ENCODE data around the gene PTPRM. TPM values are rescaled to one million over a fixed set of nuclear protein-coding genes. Genes with fewer than 3 reads are reported as not detected.

Gene PTPRM
- polyA plus RNA-seq, 2 of the 4 experiments (the other 2 are of a cell fraction), result 44.5 to 199 TPM

DNA sequence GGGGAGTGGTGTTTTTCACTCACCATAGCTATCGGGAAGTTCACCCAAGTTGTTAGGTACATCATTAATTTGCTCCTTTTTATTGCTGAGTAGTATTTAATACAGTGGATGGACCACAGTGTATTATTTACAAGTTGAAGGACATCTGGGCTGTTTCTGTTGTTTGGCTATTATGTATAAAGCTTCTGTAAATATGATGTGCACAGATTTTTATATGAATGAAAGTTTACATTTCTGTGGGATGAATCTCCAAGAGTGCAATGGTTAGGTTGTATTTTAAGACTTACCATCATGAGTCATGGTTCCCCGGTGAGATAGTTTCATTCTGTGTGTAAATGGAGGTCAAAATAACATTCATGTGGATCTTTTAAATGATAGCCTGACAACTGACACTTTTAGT, 337.4 kb downstream of the PTPRM start:
- H3K9me3 ChIP-seq, result no peaks in the 10 kb centered on the region
- peak in 1 of 2 experiments; percentile 70 for DNase-seq (ENCODE audit: low read depth in 1 of 2, low spot score in 1 of 2)
- H3K4me3 ChIP-seq, result no peak overlapping the region
- H3K27ac ChIP-seq, result peak overlapping the region; percentile 95 to 99
- no peak for FAIRE-seq
- POLR2A ChIA-PET, result interaction anchor here (0.6 kb wide), 1 partner anchor 337 kb away, joined by 3 read pairs; the partner anchor contains the start of gene PTPRM
- peak overlapping the region; percentile 57 for H3K4me2 ChIP-seq
- CTCF ChIA-PET, result interaction anchor here (1.1 kb wide), 1 partner anchor 19 kb away, joined by 3 read pairs; no protein-coding TSS in a partner anchor
- 24% methylated on average over 2 of the region's 2 CpGs for WGBS (ENCODE audit: missing lambda C conversion rate)
- peak in 1 of 2 experiments; percentile 31; a peak in 2 of 6 replicates for ATAC-seq
- peaks cover 82% of the 10 kb centered on the region for H3K4me1 ChIP-seq
- TF ChIP-seq BHLHE40 (IDR thresholded peaks at IDR 0.05; ENCODE audit: low read depth, low read length) (no peak), SMC3 (IDR thresholded peaks at IDR 0.05) (0 out of 3 replicates have a peak, but pooled peaks have one; percentile 6), NR3C1 (IDR thresholded peaks at IDR 0.05) (no peak), CBX8 (IDR thresholded peaks at IDR 0.05) (no peak), MYC (IDR thresholded peaks at IDR 0.05; ENCODE audit: borderline replicate concordance, low read length) (no peak), MAZ (IDR thresholded peaks at IDR 0.05; ENCODE audit: borderline replicate concordance, low read depth, low read length) (no peak), POLR2AphosphoS2 (conservative IDR thresholded peaks at IDR 0.05; ENCODE audit: low read length) (no peak), KDM5A (IDR thresholded peaks at IDR 0.05) (no peak), HDAC2 (IDR thresholded peaks at IDR 0.05) (no peak), EHF (CRISPR knock-in tag; IDR thresholded peaks at IDR 0.05) (no peak), RAD21 (conservative IDR thresholded peaks at IDR 0.05 in 1 of 2, IDR thresholded peaks at IDR 0.05 in 1 of 2) (peak in 1 of 2 experiments; percentile 24; a peak in 1 of 5 replicates), RARB (CRISPR knock-in tag; IDR thresholded peaks at IDR 0.05) (no peak), HOXB5 (CRISPR knock-in tag; IDR thresholded peaks at IDR 0.05) (no peak), RNF2 (IDR thresholded peaks at IDR 0.05; ENCODE audit: borderline replicate concordance, low read depth) (no peak), HOXB13 (CRISPR knock-in tag; IDR thresholded peaks at IDR 0.05; ENCODE audit: low read depth) (no peak), GATA3 (IDR thresholded peaks at IDR 0.05; ENCODE audit: borderline replicate concordance) (peak; percentile 75; the same call in 1 of the 2 replicates), EP300 (IDR thresholded peaks at IDR 0.05) (peak; percentile 23 to 46; a peak in 2 of 5 replicates), ZNF302 (CRISPR knock-in tag; IDR thresholded peaks at IDR 0.05) (no peak), FOXS1 (CRISPR knock-in tag; IDR thresholded peaks at IDR 0.05) (no peak), CBX2 (IDR thresholded peaks at IDR 0.05; ENCODE audit: borderline replicate concordance, low read depth) (no peak), NPAS2 (CRISPR knock-in tag; IDR thresholded peaks at IDR 0.05; ENCODE audit: borderline replicate concordance) (no peak), ESRRA (IDR thresholded peaks at IDR 0.05; ENCODE audit: borderline replicate concordance, low read length) (no peak), EHMT2 (IDR thresholded peaks at IDR 0.05; ENCODE audit: low read depth) (no peak), CHD4 (IDR thresholded peaks at IDR 0.05; ENCODE audit: borderline replicate concordance) (no peak), TFCP2L1 (CRISPR knock-in tag; IDR thresholded peaks at IDR 0.05) (no peak), MAFK (IDR thresholded peaks at IDR 0.05; ENCODE audit: partially characterized antibody) (peak; percentile 79)
- TF ChIP-seq, protein P1, sequence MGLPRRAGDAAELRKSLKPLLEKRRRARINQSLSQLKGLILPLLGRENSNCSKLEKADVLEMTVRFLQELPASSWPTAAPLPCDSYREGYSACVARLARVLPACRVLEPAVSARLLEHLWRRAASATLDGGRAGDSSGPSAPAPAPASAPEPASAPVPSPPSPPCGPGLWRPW (IDR thresholded peaks at IDR 0.05), result no peak
- TF ChIP-seq, protein P2, sequence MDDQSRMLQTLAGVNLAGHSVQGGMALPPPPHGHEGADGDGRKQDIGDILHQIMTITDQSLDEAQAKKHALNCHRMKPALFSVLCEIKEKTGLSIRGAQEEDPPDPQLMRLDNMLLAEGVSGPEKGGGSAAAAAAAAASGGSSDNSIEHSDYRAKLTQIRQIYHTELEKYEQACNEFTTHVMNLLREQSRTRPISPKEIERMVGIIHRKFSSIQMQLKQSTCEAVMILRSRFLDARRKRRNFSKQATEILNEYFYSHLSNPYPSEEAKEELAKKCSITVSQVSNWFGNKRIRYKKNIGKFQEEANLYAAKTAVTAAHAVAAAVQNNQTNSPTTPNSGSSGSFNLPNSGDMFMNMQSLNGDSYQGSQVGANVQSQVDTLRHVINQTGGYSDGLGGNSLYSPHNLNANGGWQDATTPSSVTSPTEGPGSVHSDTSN (IDR thresholded peaks at IDR 0.05), result no peak
- TF ChIP-seq, protein P3, sequence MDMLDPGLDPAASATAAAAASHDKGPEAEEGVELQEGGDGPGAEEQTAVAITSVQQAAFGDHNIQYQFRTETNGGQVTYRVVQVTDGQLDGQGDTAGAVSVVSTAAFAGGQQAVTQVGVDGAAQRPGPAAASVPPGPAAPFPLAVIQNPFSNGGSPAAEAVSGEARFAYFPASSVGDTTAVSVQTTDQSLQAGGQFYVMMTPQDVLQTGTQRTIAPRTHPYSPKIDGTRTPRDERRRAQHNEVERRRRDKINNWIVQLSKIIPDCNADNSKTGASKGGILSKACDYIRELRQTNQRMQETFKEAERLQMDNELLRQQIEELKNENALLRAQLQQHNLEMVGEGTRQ (IDR thresholded peaks at IDR 0.05), result no peak
- TF ChIP-seq, protein P4, sequence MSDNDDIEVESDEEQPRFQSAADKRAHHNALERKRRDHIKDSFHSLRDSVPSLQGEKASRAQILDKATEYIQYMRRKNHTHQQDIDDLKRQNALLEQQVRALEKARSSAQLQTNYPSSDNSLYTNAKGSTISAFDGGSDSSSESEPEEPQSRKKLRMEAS (IDR thresholded peaks at IDR 0.05), result peak; percentile 20; the same call in 1 of the 2 replicates
- TF ChIP-seq, protein P5, sequence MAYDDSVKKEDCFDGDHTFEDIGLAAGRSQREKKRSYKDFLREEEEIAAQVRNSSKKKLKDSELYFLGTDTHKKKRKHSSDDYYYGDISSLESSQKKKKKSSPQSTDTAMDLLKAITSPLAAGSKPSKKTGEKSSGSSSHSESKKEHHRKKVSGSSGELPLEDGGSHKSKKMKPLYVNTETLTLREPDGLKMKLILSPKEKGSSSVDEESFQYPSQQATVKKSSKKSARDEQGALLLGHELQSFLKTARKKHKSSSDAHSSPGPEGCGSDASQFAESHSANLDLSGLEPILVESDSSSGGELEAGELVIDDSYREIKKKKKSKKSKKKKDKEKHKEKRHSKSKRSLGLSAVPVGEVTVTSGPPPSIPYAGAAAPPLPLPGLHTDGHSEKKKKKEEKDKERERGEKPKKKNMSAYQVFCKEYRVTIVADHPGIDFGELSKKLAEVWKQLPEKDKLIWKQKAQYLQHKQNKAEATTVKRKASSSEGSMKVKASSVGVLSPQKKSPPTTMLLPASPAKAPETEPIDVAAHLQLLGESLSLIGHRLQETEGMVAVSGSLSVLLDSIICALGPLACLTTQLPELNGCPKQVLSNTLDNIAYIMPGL (CRISPR knock-in tag; IDR thresholded peaks at IDR 0.05; ENCODE audit: borderline replicate concordance), result no peak
- TF ChIP-seq, protein P6, sequence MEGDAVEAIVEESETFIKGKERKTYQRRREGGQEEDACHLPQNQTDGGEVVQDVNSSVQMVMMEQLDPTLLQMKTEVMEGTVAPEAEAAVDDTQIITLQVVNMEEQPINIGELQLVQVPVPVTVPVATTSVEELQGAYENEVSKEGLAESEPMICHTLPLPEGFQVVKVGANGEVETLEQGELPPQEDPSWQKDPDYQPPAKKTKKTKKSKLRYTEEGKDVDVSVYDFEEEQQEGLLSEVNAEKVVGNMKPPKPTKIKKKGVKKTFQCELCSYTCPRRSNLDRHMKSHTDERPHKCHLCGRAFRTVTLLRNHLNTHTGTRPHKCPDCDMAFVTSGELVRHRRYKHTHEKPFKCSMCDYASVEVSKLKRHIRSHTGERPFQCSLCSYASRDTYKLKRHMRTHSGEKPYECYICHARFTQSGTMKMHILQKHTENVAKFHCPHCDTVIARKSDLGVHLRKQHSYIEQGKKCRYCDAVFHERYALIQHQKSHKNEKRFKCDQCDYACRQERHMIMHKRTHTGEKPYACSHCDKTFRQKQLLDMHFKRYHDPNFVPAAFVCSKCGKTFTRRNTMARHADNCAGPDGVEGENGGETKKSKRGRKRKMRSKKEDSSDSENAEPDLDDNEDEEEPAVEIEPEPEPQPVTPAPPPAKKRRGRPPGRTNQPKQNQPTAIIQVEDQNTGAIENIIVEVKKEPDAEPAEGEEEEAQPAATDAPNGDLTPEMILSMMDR (IDR thresholded peaks at IDR 0.05), result no peak
- TF ChIP-seq, protein P7, sequence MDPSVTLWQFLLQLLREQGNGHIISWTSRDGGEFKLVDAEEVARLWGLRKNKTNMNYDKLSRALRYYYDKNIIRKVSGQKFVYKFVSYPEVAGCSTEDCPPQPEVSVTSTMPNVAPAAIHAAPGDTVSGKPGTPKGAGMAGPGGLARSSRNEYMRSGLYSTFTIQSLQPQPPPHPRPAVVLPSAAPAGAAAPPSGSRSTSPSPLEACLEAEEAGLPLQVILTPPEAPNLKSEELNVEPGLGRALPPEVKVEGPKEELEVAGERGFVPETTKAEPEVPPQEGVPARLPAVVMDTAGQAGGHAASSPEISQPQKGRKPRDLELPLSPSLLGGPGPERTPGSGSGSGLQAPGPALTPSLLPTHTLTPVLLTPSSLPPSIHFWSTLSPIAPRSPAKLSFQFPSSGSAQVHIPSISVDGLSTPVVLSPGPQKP (IDR thresholded peaks at IDR 0.05; ENCODE audit: low read depth, low read length), result no peak
- TF ChIP-seq, protein P8, sequence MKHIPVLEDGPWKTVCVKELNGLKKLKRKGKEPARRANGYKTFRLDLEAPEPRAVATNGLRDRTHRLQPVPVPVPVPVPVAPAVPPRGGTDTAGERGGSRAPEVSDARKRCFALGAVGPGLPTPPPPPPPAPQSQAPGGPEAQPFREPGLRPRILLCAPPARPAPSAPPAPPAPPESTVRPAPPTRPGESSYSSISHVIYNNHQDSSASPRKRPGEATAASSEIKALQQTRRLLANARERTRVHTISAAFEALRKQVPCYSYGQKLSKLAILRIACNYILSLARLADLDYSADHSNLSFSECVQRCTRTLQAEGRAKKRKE (CRISPR knock-in tag; IDR thresholded peaks at IDR 0.05; ENCODE audit: low read depth), result no peak
